Astrocyte (in vitro differentiated cells and primary cell): ENCODE results near the gene UGT2B7.
"Not testable (repeated sequence)": the region's sequence is repeated elsewhere in the genome, so short reads cannot be mapped to it uniquely, and the experiment has no call there.

Experiments used
- EZH2 ChIP-seq: IDR thresholded peaks from 2 replicates; pipeline ENCODE4 v1.6.1; 2012; ENCODE audit warnings: mild to moderate bottlenecking, low read length, inconsistent platforms; ENCODE audit not compliant: insufficient read depth
- TF ChIP-seq, protein P1 (sequence below): IDR thresholded peaks from 2 replicates; pipeline ENCODE4 v1.5.1; 2011; ENCODE audit warnings: low read depth, mild to moderate bottlenecking, inconsistent platforms, low read length, moderate library complexity; ENCODE audit not compliant: insufficient read depth

DNA sequence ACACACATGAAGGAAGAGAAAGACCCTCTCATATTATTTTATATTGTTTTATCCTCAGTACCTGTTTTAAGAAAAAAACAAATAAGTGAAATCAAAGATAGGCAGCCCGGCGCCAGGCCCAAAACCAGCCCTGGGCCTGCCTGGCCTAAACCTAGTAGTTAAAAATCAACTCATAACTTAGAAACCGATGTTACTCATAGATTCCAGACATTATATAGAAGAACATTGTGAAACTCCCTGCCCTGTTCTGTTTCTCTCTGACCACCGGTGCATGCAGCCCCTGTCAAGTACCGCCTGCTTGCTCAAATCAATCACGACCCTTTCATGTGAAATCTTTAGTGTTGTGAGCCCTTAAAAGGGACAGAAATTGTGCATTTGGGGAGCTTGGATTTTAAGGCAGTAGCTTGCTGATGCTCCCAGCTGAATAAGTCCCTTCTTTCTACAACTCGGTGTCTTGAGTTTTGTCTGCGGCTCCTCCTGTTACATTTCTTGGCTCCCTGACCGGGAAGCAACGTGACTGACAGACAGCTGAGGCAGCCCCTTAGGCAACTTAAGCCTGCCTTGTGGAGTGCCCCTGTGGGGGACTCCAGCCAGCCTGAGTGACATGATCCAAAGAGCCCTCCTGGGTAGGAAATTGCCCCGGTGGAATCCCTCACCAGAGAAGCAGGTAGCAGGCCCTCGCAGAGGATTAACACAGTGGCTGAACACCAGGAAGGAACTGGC is 45.3 kb upstream of the UGT2B7 start:
- TF ChIP-seq, protein P1, sequence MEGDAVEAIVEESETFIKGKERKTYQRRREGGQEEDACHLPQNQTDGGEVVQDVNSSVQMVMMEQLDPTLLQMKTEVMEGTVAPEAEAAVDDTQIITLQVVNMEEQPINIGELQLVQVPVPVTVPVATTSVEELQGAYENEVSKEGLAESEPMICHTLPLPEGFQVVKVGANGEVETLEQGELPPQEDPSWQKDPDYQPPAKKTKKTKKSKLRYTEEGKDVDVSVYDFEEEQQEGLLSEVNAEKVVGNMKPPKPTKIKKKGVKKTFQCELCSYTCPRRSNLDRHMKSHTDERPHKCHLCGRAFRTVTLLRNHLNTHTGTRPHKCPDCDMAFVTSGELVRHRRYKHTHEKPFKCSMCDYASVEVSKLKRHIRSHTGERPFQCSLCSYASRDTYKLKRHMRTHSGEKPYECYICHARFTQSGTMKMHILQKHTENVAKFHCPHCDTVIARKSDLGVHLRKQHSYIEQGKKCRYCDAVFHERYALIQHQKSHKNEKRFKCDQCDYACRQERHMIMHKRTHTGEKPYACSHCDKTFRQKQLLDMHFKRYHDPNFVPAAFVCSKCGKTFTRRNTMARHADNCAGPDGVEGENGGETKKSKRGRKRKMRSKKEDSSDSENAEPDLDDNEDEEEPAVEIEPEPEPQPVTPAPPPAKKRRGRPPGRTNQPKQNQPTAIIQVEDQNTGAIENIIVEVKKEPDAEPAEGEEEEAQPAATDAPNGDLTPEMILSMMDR: not testable (repeated sequence)
- TF ChIP-seq EZH2: not testable (repeated sequence)
